ENCODE results near the gene HOXC10. TPM values are rescaled to one million over a fixed set of nuclear protein-coding genes. Genes with fewer than 3 reads are reported as not detected.
A peak's percentile ranks its signal among the peaks of the same experiment; 100 is the strongest.

The HOXC10 gene
- total RNA-seq, 1 experiment from 2014 or later = not detected

GRCh38 chr12:54016478-54016964, 31.6 kb downstream of the HOXC10 start:
- DNase-seq (ENCODE audit: low spot score) = peak; percentile 79

- peak; percentile 77 for DNase-seq (ENCODE audit: low spot score)
These were observed 32.3 kb downstream of the HOXC10 start for GRCh38 chr12:54017027-54017788.

GRCh38 chr12:54017878-54018467, 33.0 kb downstream of the HOXC10 start:
- peak; percentile 87 for DNase-seq (ENCODE audit: low spot score)

GRCh38 chr12:54018468-54018984, 33.6 kb downstream of the HOXC10 start:
- no peak for DNase-seq (ENCODE audit: low spot score)

- DNase-seq (ENCODE audit: low spot score) = no peak
These were observed 34.3 kb downstream of the HOXC10 start for GRCh38 chr12:54019091-54019811.

GRCh38 chr12:54019924-54020590, 35.1 kb downstream of the HOXC10 start:
- DNase-seq (ENCODE audit: low spot score) = no peak

GRCh38 chr12:54020591-54021405, 35.9 kb downstream of the HOXC10 start:
- no peak for DNase-seq (ENCODE audit: low spot score)

- peak; percentile 52 for DNase-seq (ENCODE audit: low spot score)
These were observed 36.6 kb downstream of the HOXC10 start for GRCh38 chr12:54021432-54022013.

- no peak for DNase-seq (ENCODE audit: low spot score)
These were observed 38.3 kb downstream of the HOXC10 start for GRCh38 chr12:54022960-54023884.

- DNase-seq (ENCODE audit: low spot score) = no peak
These were observed 39.2 kb downstream of the HOXC10 start for GRCh38 chr12:54024127-54024526.

- DNase-seq (ENCODE audit: low spot score) = no peak
These were observed 39.8 kb downstream of the HOXC10 start for GRCh38 chr12:54024581-54025305.

- DNase-seq (ENCODE audit: low spot score) = no peak
These were observed 40.8 kb downstream of the HOXC10 start for GRCh38 chr12:54025499-54026405.

GRCh38 chr12:54026640-54027441, 41.9 kb downstream of the HOXC10 start:
- DNase-seq (ENCODE audit: low spot score) = no peak

- DNase-seq (ENCODE audit: low spot score) = no peak
These were observed 42.5 kb downstream of the HOXC10 start for GRCh38 chr12:54027442-54027786.

GRCh38 chr12:54028314-54029201, 43.6 kb downstream of the HOXC10 start, which contains the start of gene HOXC6:
HOXC6 (plus strand) TSS chr12:54028440; CDS start chr12:54028522, 82 bp downstream.
- DNase-seq (ENCODE audit: low spot score) = peak; percentile 59
